GM04503 (cell line): Measurements from ENCODE around the gene NANOGP8.
"Not testable (repeated sequence)": the region's sequence is repeated elsewhere in the genome, so short reads cannot be mapped to it uniquely, and the experiment has no call there.

ENCODE experiments used
- DNase-seq: peaks from one replicate; pipeline ENCODE4 v3.0.0-alpha.2; 2012; ENCODE audit warnings: low read depth

The NANOGP8 gene

GRCh38 chr15:35092846-35093245 lies 7.8 kb upstream of the NANOGP8 start:
- no peak for DNase-seq

GRCh38 chr15:35092311-35092710 lies 7.2 kb upstream of the NANOGP8 start:
- no peak for DNase-seq

GRCh38 chr15:35090104-35090807 lies 5.2 kb upstream of the NANOGP8 start:
- no peak for DNase-seq

GRCh38 chr15:35089551-35089950 lies 4.5 kb upstream of the NANOGP8 start:
- no peak for DNase-seq

GRCh38 chr15:35088329-35088728 lies 3.2 kb upstream of the NANOGP8 start:
- no peak for DNase-seq

GRCh38 chr15:35087759-35088158 lies 2.7 kb upstream of the NANOGP8 start:
- no peak for DNase-seq

GRCh38 chr15:35082371-35083348 lies 2.4 kb downstream of the NANOGP8 start:
- not testable (repeated sequence) for DNase-seq

- DNase-seq: not testable (repeated sequence)
Measured at GRCh38 chr15:35081626-35082365, 3.3 kb downstream of the NANOGP8 start.

GRCh38 chr15:35080226-35080625 lies 4.9 kb downstream of the NANOGP8 start:
- DNase-seq: no peak

GRCh38 chr15:35078221-35078915 lies 6.7 kb downstream of the NANOGP8 start:
- no peak for DNase-seq

- DNase-seq: no peak
Measured at GRCh38 chr15:35071106-35071505, 14.0 kb downstream of the NANOGP8 start.

GRCh38 chr15:35068846-35069475 lies 16.1 kb downstream of the NANOGP8 start:
- DNase-seq: no peak

- DNase-seq: no peak
Measured at GRCh38 chr15:35067496-35068347, 17.4 kb downstream of the NANOGP8 start.

- DNase-seq: no peak
Measured at GRCh38 chr15:35066094-35066493, 19.0 kb downstream of the NANOGP8 start.

GRCh38 chr15:35064576-35065190 lies 20.4 kb downstream of the NANOGP8 start:
- DNase-seq: no peak

GRCh38 chr15:35062738-35063099 lies 22.4 kb downstream of the NANOGP8 start:
- no peak for DNase-seq

- no peak for DNase-seq
Measured at GRCh38 chr15:35061825-35062737, 23.0 kb downstream of the NANOGP8 start.

- DNase-seq: no peak
Measured at GRCh38 chr15:35061161-35061824, 23.8 kb downstream of the NANOGP8 start.
